NCI-H748 treated with DMSO at 0.1 percent for 48 hours (cell line): ENCODE data around the gene GDPD4.

Experiments used
- DNase-seq: peaks from one replicate; lab custom pipeline; 2025; lab: John Stamatoyannopoulos, UW

GDPD4 gene

DNA sequence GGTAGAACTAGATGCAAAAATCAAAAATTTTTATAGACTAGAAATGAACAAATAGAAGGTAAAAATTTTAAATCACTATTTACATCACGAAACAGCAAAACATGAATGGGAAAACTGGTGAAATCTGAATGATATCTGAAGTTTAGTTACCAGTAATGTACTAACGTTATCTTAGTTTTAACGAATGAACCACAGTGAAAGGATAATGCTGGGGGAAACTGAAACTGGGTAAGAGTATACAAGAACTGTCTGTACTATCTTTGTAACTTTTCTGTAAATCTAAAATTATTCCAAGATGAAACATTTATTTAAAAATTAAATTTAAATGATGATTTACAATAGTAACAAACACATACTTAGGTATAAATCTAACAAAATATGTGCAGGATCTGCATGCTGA is 7.4 kb downstream of the GDPD4 start:
- DNase-seq: no peak

GRCh38 chr11:77289737-77290136 is 11.7 kb downstream of the GDPD4 start:
- no peak for DNase-seq

DNA sequence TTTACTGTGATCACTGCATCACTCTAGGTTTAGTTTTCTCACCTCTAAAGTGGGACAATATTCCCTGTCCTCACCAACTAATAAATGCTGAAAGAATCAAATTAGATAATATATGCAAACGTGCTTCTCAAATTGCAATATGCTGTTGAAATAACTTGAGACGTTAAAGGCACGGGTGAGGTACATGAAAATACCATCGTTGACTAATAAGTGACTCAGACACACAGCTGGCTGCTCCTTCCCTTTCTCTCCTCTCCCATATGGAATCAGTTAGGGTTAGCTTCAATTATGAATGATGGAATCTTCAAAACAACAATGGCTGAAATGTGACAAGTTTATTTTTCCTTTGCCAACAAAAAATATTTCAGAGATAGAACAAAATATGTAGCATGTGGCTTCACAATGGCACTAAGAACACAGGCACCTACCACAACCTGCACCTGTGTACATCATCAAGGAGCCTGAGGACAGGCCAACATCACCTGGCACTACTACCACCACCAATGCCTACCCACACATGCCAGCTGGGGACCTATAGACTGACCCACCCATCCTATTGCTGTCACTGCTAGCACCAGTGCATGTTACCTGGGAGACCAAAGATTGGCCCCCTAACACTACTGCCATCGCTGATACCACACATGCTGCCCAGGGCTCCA is 13.7 kb downstream of the GDPD4 start:
- no peak for DNase-seq

GRCh38 chr11:77287136-77287535 is 14.3 kb downstream of the GDPD4 start:
- DNase-seq: no peak

- DNase-seq: no peak
These were observed 16.7 kb downstream of the GDPD4 start for GRCh38 chr11:77284476-77285468.

GRCh38 chr11:77283101-77283500 is 18.4 kb downstream of the GDPD4 start:
- DNase-seq: no peak

DNA sequence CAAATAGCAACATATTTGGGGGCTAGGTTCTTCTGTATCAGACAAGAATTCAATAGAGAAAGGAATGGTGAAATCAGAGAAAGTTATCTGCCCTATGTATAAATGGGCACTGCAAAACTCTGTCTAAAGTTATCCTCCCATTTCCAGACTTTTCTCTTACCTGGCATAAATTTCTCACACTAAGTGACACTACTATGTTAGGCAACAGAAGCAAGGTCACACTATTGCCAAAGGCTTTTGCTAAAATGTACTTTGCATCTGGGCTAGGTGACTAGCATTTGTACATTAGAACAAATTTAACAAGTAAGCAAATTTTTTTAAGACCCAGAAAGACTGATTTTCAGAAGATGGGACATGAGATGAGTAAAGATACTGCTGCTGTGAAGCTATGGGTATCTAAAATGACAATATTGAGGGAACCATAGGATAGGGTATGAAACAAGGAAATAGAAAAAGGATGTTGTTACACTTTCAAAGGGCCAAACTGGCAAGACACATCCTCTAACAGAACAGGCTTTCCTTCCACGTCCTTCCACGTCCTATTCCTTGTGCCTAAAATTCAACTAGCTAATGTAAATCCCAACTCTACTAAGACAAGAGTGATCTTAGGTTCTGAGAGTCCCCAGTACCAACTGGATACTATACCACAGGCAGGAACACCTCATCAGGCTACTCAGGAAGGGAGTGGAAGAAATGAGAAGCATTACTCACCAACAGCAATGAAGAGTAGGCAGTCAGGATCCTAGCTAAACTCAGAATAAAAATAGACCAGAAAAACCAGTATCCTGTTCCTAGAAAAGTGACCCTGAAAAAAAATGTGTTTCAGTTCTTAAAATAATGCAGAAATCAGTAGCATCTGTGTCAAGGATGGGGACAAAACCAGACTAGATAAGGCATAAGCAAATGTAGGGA is 22.6 kb downstream of the GDPD4 start:
- DNase-seq: no peak

DNA sequence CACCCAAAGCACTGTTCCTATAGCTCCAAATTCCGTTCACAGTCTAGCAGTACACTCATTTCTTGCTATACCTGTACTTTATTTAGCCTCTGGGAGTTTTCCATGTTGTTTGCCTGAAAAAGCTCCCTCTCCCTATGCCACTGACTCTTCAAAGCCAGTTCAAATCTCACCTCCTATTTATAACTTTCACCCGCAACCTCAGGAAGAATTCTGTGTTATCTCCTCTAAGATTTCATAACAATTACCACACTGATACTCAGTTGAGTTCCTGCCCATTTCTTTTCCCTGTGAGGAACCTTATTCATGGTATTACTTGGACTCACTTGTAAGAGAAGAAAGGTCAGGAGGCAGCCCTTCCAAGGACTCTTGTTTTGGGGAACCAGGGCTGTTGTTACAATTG is 25.2 kb downstream of the GDPD4 start:
- DNase-seq: no peak

GRCh38 chr11:77270921-77271320 is 30.6 kb downstream of the GDPD4 start:
- DNase-seq: no peak

GRCh38 chr11:77269484-77270123 is 31.9 kb downstream of the GDPD4 start:
- no peak for DNase-seq

- DNase-seq: no peak
These were observed 33.5 kb downstream of the GDPD4 start for GRCh38 chr11:77267962-77268361.

- DNase-seq: no peak
These were observed 34.7 kb downstream of the GDPD4 start for GRCh38 chr11:77266766-77267165.

DNA sequence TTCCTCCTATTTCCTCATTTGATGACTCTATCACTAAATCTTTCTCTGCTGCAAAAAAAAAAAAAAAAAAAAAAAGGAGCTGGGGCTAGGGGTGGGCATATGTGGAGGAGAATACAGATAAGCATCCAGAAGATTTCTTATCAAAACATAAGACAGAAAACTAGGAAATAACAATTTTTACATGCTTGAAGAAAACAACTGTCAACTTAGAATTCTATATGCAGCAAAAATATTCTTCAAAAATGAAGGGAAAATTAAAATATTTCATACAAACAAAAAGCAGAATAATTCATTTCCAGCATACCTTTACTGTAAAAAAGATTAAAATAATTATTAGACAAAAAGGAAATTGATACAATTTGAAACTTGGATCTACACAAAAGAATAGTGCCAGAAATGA is 38.7 kb downstream of the GDPD4 start:
- no peak for DNase-seq

DNA sequence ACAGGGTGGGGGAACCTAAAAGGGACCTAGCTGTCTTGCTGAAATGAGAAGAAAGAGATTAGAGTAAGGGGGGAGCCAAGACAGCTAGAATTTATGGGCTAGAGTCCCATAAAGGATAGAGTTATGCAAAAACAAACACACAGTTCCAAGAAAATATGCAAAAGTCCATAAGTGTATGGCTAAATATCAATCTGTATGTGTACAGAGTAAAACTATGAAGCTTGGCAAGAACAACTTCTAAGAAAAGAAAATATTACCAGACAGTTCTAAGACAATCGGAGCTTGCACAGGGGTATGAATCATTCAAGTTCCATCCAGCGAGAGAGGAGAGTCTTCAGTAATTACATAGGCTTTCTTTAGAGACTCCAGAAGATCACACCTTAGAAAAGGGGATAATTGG is 41.8 kb downstream of the GDPD4 start:
- no peak for DNase-seq

DNA sequence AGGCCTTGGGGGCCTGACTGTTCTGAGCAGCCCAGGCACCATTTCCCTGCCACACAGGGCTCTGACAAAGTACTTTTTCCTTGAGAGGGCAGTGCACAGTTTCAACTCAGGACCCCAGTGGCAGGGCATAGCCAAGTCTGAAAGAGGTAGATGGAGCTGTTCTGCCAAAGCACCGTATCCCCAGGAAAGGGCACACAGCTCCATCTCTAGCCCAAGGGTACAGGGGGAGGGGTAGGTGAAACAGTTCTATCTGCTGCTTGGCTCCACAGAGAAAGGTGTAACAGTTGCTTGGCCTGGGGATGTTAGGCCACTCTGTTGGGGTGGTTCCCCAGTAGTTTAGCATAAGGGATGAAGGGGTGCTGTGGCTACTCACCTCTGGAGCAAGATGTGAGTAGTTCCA is 47.8 kb downstream of the GDPD4 start:
- no peak for DNase-seq

- no peak for DNase-seq
These were observed 48.8 kb downstream of the GDPD4 start for GRCh38 chr11:77252555-77253270.

- no peak for DNase-seq
These were observed 50.4 kb downstream of the GDPD4 start for GRCh38 chr11:77250881-77251640.

DNA sequence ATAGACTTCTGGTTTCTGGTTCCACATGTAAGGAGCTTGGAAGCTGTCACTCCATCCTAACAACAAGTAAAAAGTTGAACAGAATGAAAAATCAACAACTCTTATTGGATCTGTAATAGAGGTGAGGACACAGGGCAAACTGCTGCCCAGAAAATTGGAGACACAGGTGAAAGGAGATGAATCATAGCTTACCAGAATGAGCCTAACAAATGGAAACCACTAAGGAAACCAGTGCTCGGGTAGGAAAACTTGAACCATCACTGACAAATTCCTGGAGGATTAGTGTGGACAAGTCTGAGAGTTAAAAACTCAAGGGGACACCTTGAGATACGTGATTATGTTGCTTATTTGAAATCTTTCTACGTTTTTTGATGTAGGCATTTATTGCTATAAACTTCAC is 52.1 kb downstream of the GDPD4 start:
- no peak for DNase-seq

DNA sequence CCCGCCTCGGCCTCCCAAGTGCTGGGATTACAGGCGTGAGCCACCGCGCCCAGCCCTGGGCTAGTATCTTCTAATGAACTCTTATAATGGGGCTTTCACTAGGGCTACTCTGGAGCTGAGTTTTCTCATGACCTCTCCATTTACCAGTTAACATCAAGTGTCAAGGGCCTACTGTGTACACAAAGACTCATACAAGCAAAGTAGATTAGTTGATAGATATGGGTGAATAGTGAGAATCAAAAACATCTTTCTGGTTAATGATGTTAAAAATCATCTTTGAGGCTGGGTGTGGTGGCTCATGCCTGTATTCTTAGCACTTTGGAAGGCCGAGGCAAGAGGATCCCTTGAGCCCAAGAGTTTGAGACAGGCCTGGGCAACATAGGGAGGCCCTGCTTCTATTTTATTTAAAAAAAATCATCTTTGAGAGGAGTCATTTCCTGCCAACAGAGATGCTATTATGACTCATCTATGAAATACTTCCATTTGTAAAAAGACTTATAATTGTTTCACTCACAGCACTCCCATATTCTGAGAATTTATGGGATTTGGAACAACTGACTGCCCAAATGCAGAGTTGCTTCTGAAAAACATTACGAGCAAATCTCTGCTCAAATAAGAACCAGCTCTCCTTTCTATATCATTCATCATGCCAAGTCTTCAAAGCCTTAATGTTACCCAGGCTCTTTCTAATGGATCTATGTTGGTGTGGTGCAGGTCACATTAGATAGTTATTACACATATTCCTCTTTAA is 57.0 kb downstream of the GDPD4 start:
- no peak for DNase-seq

- no peak for DNase-seq
These were observed 64.6 kb downstream of the GDPD4 start for GRCh38 chr11:77236901-77237300.
